Activated CD8-positive, alpha-beta memory T cell treated with anti-CD3 and anti-CD28 coated beads, Interleukin-2, amount 50 U/mL, for 48 hours (primary cell): ENCODE results near the gene FAM120A.
"Not testable (repeated sequence)": the region's sequence is repeated elsewhere in the genome, so short reads cannot be mapped to it uniquely, and the experiment has no call there.

ENCODE experiments used
- DNase-seq: peaks from one replicate; pipeline ENCODE4 v3.0.0-alpha.2; 2020

The FAM120A gene, protein sequence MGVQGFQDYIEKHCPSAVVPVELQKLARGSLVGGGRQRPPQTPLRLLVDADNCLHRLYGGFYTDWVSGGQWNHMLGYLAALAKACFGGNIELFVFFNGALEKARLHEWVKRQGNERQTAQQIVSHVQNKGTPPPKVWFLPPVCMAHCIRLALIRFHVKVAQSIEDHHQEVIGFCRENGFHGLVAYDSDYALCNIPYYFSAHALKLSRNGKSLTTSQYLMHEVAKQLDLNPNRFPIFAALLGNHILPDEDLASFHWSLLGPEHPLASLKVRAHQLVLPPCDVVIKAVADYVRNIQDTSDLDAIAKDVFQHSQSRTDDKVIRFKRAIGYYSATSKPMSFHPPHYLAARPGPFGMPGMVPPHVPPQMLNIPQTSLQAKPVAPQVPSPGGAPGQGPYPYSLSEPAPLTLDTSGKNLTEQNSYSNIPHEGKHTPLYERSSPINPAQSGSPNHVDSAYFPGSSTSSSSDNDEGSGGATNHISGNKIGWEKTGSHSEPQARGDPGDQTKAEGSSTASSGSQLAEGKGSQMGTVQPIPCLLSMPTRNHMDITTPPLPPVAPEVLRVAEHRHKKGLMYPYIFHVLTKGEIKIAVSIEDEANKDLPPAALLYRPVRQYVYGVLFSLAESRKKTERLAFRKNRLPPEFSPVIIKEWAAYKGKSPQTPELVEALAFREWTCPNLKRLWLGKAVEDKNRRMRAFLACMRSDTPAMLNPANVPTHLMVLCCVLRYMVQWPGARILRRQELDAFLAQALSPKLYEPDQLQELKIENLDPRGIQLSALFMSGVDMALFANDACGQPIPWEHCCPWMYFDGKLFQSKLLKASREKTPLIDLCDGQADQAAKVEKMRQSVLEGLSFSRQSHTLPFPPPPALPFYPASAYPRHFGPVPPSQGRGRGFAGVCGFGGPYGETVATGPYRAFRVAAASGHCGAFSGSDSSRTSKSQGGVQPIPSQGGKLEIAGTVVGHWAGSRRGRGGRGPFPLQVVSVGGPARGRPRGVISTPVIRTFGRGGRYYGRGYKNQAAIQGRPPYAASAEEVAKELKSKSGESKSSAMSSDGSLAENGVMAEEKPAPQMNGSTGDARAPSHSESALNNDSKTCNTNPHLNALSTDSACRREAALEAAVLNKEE

DNA sequence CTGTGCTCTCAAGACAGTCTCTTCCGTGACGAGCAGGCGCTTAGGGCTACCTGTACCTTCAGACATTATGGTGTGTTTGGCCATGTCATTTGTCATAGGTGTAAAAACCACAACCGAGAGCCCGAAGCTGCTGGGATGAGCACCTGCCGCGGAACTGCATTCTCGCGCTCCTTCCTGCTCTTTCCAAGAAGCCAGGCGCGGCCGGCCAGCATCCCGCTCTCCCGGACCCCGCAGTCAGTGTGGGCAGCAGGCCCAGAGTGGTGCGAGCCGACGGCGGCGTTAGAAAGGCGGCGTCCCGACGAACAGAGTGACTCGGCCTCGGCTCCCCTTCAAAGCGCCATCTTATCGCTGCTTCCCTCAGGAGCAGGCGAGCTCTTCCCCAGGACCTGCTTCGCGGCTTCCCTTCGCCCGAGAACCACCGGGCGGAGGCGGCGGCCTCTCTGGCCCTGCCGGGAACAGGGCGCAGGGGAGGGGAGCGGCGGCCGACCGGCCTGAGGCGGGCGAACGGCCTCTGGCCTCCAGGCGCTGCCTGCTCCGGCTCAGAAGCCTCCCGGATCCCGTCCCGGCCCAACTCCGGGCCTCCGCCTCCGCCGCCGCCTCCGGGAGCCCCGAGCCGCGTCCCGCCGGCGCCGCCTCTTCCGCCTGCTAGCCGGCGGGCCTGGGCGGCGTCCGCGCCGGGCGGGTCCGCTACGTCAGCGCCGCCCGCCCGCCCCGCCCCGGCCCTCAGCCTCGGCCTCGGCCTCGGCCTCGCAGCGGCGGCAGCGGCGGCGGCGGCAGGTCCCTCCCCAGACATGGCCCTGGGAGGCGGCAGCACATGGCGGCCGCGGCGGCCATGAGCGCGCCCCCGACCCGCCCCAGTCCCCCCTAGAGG is at the start of gene FAM120A:
Gene FAM120A, plus strand, starts transcription at position 741 of the 871 bp plus-strand sequence. CDS start 231 bp downstream, outside the sequence.
- DNase-seq = peak; percentile 84

DNA sequence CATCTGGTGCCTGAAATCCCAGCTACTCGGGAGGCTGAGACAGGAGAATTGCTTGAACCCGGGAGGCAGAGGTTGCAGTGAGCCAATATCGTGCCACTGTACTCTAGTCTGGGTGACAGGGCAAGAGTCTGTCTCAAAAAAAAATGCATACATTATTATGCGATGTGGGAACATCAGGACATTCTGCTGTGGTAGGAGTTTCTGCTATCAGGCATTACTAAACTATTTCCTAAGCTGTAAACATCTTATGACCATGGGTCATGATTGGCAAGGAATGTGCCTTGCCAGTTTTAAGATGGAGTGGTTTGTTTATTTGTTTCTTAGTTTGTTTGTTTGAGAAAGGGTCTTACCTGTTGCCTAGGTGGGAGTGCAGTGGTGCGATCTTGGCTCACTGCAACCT is 45.1 kb upstream of the FAM120A start:
- no peak for DNase-seq

DNA sequence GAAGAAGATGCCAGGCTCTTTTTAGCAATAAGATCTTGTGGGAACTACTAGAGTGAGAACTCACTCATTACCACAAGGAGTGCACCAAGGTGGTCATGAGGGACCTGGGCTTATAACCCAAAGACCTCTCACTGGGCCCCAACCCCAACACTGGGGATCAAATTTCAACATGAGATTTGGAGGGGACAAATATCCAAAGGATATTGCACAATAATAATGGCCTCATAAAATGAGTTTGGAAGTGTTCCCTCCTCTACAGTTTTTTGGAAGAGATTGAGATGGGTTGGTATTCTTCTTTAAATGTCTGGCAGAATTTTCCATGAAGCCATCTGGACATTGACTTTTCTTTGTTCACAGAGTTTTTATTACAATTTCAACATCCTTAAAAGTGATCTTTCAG is 38.0 kb upstream of the FAM120A start:
- no peak for DNase-seq

DNA sequence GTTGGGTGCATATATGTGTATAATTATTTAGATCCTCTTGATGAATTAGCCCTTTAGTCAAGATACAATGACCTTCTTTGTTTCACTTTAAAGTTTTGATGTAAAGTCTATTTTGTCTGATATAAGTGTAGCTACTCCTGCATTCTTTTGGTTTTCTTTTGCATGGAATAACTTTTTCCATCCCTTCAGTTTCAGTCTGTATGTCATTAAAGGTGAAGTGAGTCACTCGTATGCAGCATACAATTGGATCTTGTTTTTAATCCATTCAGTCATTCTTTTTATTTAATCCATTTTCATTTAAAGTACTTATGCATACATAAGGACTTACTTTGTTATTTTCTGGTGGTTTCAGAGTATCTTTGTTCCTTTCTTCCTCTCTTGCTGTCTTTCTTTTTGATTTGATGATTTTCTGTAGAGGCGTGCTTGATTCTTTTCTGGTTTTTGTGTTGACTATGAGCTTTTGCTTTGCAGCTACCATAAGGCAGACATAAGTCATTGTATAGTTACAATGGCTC is 36.3 kb upstream of the FAM120A start:
- DNase-seq = no peak

DNA sequence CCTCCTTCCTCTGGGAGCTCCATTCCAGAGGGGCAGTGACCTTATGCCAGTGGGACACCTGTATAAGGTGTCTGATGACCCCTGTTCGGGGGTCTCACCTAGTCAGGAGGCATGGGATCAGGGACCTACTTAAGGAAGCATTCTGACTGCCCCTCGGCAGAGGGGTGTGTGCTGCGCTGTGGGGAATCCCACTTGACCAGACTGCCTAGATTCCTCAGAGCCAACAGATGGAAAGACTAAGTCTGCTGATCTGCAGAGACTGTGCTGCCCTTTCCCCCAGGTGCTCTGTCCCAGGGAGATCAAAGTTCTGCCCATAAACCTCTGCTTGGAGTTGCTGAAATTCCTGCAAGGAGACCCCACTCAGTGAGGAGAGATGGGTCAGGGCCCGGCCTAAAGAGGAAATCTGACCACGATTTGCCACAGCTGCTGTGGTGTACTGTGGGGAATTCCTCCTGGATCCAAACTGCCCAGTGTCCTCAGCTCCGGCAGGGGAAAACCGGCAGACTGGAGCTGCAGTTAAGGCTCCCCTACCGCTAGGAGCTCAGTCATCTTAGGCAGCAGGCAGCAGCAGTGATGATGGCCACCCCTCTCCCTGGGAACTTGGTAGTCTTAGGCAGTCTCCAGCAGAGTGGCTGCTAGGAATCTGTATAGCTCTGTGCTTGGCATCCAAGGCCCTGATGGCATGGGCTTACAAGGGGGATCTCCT is 34.8 kb upstream of the FAM120A start:
- no peak for DNase-seq

DNA sequence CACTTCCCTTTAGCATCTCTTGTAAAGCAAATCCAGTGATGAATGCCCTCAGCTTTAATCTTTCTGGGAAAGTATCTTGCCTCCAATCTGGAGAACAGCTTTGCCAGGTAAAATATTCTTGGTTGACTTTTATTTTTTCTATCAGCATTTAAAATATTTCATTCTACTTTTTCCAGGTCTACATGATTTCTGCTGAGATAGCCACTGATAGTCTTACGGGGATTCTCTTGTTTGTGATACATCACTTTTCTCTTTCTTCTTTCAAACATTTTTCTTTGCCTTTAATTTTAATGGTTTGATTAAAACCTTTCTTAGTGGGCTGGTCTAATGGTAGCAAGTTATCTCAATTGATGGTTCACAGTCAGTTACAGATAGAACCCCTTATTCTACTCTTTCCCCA is 33.9 kb upstream of the FAM120A start:
- DNase-seq = no peak

DNA sequence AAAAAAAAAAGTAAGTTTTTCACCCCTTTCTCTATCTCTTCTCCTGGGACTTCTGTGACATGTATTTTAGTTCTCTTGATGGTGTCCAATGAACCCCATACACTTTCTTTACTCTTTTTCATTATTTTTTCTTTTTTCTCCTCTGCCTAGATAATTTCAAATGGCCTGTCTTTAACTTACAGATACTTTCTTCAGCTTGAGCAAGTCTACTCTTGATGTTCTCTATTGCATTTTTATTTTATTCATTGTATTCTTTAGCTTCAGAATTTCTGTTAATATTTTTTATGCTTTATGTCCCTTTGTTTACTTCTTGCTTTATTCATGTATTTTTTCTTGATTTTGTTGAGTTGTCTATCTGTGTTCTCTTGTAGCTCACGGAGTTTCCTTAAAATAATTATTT is 32.5 kb upstream of the FAM120A start:
- no peak for DNase-seq

DNA sequence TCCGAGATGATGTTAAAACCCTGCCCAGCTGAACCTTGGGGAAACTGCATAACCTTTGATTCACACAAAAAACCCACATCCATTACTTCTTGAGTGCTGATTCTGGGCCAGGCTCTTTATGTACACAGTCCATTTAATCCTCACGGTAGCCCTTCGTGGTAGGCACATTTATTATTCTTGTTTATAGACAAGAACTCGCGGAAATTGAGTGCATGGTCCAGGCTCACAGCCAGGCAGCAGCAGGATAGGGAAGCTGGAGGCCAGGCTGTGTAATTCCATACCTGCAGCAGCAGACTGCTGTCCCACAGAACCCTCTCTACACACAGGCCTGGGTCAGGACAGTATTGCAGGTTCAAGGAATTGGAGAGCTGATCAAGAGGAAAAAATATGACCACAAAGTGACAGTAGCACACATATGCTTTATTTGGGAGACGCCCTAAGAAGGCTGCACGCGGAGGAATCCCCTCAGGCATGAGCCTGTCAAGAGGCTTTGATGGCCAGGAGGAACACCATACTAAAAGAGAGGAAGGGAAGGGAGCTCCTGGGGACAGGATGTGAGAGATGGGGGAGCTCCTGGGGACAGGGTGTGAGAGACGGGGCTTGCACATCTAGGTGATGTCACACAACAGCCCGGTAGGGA is 28.4 kb upstream of the FAM120A start:
- DNase-seq = no peak

DNA sequence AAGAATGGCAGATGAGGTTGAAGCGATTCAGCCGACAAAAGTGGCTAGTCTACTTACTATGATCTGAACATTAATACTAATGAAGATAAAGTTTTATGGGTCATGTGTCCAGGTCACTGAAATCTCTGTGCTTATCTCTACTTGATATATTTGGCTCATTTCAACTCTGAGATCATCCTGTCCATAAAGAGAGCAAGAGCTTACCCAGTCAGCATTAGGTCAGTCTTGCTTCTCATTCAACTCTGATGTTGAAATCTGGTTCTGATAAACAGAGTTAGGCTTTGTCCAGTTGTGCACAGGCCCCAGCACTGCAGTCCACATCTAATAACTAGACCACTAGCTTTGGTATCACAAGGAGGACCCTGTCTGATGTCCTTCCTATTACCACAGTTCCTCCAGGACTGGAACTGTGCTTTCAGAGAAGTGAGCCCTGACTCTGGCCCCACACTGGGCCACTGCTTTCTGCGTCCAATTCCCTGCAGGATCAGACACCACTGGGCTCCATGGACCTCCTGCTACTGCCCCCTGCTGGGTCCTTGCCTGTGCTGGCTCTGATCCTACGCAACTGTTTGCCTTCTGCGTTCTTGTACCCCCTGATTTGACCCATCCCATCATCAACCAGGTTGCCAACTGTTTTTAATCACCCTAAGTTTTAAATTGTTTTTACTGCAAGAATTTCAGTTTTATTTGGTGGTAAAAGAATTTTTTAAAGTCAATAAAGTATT is 23.7 kb upstream of the FAM120A start:
- no peak for DNase-seq

DNA sequence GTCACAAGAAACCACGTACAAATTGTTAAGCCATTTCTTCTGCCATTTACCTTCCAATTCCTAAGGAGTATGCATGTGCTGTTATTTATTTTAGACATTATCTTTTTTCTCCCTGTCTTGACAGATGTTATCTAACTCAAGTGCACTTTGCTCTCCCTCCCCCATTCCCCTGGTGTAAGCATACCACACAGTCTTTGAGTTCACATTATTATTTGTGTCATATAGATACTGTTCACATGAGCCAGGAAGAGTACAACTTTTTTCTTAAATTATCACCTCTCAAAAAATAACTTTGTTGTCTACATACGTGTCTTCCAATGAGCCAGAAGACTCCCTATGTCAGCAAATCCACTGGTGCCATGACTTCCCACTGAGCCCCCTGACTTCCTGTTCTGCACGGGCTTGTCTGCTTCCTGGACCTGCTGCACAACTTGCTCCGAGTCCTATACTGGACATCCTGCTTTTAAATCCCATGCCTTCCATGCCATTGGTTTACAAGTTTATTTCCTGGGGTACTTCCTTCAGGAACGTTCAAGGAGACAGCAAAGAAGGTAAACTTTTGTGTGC is 19.9 kb upstream of the FAM120A start:
- DNase-seq = no peak

DNA sequence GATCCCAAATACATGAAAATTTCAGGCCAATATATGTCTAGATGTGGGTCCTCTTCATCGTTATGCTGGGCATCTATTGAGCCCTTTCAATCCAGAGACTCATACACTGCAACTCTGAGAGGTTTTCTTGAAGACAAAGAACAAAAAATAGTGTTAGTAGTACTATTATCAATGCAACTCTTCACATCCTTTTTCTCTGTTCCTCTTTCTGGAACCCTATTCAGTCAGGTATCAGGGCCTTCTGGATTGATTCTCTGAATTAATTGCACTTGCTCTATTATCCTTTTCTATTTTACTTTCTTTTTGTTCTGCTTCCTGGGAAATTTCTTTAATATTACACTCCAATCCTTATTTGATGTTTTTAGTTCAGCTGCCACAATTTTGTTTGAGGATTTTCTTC is 18.5 kb upstream of the FAM120A start:
- DNase-seq = no peak

DNA sequence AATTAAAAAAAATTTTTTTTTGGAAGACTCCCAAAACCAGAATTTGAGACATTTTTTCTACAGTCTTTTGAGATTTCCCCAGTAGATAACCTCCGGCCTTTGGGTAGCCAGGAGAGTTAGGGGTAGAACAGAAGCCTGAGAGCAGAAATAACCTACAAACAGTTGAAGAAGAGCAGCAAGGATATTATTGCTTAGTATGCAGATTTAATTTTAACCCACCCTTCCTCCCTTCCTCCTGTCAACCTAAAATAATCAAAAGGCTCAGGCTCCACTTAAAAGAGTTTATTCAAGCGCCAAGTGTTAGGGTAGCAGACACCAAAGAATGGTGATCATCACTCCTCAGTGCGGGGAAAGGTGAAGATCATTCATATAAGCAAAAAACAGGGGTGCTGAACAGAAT is 17.4 kb upstream of the FAM120A start:
- DNase-seq = no peak

DNA sequence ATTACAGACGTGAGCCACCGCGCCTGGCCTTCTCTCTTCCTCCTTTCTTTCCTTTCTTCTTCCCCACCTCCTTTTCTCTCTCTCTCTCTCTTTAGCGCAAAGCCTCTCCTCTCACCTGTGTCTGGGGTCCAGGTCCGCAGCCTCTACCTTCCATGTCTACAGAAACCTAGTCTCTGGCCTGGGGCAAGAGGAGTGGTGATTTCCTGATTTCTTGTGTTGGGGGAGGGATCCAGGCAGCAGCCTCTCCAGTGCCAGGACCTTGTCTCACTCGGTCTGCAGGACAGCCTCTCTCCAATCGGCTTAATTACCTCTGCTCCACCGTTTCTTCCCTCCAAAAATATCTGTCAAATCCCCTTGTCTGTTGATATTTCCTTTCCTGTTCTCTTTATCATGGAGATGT is 16.1 kb upstream of the FAM120A start:
- no peak for DNase-seq

DNA sequence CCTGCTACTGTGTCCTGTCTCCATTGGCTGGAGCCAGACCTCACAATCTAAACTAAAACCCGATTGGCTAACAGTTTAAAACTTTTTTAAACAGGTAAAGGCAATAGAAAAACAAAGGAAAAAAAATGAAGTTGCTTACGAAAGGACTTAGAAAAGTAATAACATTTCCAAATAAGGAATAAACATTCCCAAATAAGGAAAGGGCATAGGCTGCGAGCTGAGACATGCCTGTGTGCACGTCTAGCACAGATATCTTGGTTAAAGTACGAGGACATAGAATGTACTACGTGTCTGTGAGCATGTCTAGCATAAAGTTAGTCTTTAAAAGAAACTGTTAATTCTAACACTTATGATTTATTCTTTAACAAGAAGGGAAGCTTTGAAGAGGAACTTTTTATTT is 15.3 kb upstream of the FAM120A start:
- DNase-seq = no peak

DNA sequence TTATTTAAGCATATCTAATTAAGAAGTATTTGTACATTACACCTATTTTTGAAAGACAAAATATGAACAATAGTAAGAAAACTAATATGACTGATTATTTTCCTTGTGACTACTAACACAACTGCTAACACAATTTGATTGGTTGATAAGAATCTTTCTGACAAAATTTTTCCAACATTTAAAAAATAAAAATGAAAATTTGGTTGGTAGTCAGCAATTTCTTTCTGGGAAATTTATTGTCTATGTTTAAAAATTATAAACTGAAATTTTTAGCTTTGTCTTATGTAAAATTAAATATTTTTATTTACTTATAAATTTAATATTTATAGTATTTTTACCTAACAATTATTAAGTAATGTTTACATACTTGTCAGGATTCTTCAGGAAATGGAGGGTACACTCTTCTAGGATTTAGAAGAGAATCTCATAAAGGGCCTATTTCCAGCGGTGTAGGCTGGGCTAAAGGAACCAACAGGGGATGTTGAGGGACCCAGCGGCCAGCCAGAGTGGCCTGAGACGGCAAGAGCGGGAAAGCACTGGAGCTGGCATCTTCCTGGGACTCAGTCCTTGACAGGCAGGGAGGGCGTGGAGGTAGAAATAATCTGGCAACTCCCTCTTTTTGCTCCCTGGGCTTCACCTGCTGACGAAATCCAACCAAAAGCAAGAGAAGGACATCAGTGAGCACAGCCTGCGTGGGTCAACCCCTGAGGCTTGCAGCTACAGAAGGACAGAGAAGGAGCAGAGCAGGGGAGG is 14.7 kb upstream of the FAM120A start:
- no peak for DNase-seq

DNA sequence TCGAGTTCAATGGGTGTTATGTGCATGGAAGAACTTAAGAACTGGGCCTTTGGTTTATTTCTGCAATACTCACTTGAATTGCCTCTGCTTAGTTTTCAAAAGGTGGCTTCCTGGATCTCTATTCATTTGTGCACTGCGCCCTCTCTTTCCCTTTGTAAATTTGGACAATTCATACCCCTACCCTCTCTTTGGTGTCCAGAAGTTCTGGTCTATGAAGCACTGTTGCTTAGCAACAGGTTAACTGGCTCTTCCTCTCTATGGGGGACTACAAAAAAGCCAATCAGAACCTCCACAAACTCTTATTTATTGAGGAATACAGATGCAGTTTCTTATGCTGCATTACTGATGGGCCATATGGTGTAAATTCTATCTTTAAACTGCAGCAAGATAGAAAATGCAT is 13.5 kb upstream of the FAM120A start:
- no peak for DNase-seq

DNA sequence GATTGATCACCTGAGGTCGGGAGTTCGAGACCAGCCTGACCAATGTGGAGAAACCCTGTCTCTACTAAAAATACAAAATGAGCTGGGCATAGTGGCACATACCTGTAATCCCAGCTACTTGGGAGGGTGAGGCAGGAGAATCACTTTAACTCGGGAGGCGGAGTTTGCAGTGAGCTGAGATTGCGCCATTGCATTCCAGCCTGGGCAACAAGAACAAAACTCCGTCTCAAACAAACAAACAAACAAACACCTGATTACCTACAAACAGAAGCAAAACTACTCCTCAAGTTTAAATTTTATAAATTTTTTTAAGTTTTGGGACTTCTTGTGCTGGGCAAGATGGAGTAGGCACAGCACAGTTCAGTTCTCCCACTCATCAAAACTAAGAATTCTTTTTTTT is 12.2 kb upstream of the FAM120A start:
- not testable (repeated sequence) for DNase-seq

DNA sequence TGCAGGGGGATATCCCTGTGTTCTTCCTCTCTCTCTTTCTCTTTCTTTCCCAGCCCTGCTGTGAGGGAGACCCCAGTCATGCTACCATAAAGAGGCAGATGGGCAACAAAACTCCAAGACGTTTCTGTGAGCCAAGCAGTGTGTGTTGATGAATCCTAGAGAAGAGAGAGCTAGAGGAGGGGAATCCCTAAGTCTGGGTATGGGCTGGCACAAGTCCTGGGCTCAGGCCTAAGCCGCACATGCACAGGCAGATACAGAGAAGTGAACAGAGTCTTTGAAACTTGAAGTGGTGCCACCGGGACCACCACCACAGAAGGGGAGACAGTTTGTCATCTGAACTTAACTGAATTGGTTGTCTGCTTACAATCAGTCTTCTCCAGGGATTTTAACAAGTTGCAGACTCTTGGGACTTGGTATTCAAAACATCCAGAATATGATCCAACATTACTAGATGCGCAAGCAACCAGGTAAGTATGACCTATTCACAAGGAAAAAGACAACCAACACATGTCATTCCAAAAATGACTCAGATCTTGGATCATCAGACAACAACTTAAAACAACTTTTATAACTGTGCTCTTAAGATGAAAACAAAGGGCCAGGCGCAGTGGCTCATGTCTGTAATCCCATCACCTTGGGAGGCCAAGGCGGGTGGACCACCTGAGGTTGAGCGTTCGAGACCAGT is 10.4 kb upstream of the FAM120A start:
- no peak for DNase-seq

DNA sequence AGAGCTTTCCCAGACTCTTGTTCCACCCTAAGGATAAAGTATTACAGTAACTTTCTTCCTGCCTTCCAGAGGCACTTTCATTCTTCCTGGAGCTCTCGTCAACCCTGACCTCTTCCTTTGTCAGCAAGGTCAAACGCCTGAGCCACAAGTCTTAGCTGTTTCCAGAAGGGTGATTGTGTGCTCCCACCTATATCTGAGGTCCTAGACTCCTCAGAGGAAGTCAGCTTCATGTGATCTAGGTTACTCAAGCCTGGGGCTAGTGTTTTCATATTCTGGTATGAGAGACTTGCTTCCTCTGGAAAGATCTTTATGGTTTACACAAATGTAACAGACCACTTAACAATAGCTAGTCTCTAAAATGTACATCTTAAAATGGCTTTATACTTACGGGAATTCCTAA is 5.4 kb upstream of the FAM120A start:
- DNase-seq = no peak
